ENCODE data around the gene ANKRD39. TPM values are rescaled to one million over a fixed set of nuclear protein-coding genes. Genes with fewer than 3 reads are reported as not detected.

Gene ANKRD39
- total and polyA plus RNA-seq, 2 of the 8 experiments (the other 6 are each of a cell fraction or from before 2014, with no cell fraction given) = 18.5 to 21.3 TPM

- TF ChIP-seq CHD1 (IDR thresholded peaks at IDR 0.05; ENCODE audit: low read depth, low read length) (no peak), TAF7 (optimal IDR thresholded peaks at IDR 0.05; ENCODE audit: borderline replicate concordance, low read depth, low read length) (no peak), EZH2 (IDR thresholded peaks at IDR 0.05; ENCODE audit: low read depth, low read length, severe bottlenecking) (no peak), RBBP5 (IDR thresholded peaks at IDR 0.05; ENCODE audit: borderline replicate concordance, low read depth, low read length) (no peak), CEBPB (IDR thresholded peaks at IDR 0.05; ENCODE audit: low read depth, low read length) (no peak), ASH2L (IDR thresholded peaks at IDR 0.05; ENCODE audit: low read length) (no peak), TCF12 (IDR thresholded peaks at IDR 0.05; ENCODE audit: low read depth, low read length) (no peak), JUND (IDR thresholded peaks at IDR 0.05; ENCODE audit: low read length) (no peak)
These were observed 33.5 kb downstream of the ANKRD39 start (continued) for GRCh38 chr2:96824079-96824870.

Measured in H1 (cell line).